H1 (cell line): ENCODE measurements around the gene CTSH. TPM values are rescaled to one million over a fixed set of nuclear protein-coding genes. Genes with fewer than 3 reads are reported as not detected.
A peak's percentile ranks its signal among the peaks of the same experiment; 100 is the strongest.

Experiments used
- CTCF ChIA-PET: fragments of 300-600 bp; sonication (Branson Sonifier 250); formaldehyde crosslinking; loops from one replicate; lab custom pipeline; 2021; ENCODE audit not compliant: partially characterized antibody; lab: Charles Lee
- POLR2A ChIA-PET: fragments of 300-600 bp; sonication (Branson Sonifier 250); formaldehyde crosslinking; loops from one replicate; lab custom pipeline; 2021; ENCODE audit warnings: inconsistent platforms; ENCODE audit not compliant: partially characterized antibody; lab: Charles Lee
- DNase-seq, 2 experiments: peaks; one replicate each; pipeline versions ENCODE4 v3.0.0 to v3.0.0-alpha.2; 2010 to 2022; ENCODE audit warnings: low spot score in 2 of 2, low read depth in 1 of 2, mixed read lengths in 1 of 2
- FAIRE-seq: peaks from 2 replicates; lab custom pipeline; 2011; peaks lifted over from hg19 to GRCh38; lab: Jason Lieb, UNC
- H2AFZ ChIP-seq: 2 replicates; pipeline ENCODE4 v1.8.1; 2012; ENCODE audit warnings: low read length, inconsistent platforms
- H2AK5ac ChIP-seq: 2 replicates; pipeline ENCODE4 v1.6.1; 2013; ENCODE audit warnings: low read depth, low read length
- H2BK120ac ChIP-seq: replicated peaks from 2 replicates; pipeline ENCODE3; 2013; ENCODE audit warnings: low read depth, low read length, inconsistent platforms
- H2BK12ac ChIP-seq: 2 replicates; pipeline ENCODE4 v1.6.1; 2013; ENCODE audit warnings: low read depth, low read length
- H2BK15ac ChIP-seq: 2 replicates; pipeline ENCODE4 v1.6.1; 2013; ENCODE audit warnings: low read length
- H2BK20ac ChIP-seq: 2 replicates; pipeline ENCODE4 v1.6.1; 2013; ENCODE audit warnings: low read length
- H2BK5ac ChIP-seq: 2 replicates; pipeline ENCODE4 v1.6.1; 2013; ENCODE audit warnings: low read depth, low read length
- H3K14ac ChIP-seq: 2 replicates; pipeline ENCODE4 v1.6.1; 2013; ENCODE audit warnings: inconsistent platforms; ENCODE audit not compliant: insufficient read length
- H3K18ac ChIP-seq: 2 replicates; pipeline ENCODE4 v1.6.1; 2013; ENCODE audit warnings: low read length; ENCODE audit errors: extremely low read depth
- H3K23ac ChIP-seq: 2 replicates; pipeline ENCODE4 v1.6.1; 2013; ENCODE audit warnings: inconsistent platforms; ENCODE audit not compliant: insufficient read length
- H3K23me2 ChIP-seq: 2 replicates; pipeline ENCODE4 v1.6.1; 2013; ENCODE audit warnings: low read depth, low read length
- H3K27ac ChIP-seq: 2 replicates; pipeline ENCODE4 v1.6.1; 2011; ENCODE audit warnings: low read depth, low read length, inconsistent platforms
- H3K27me3 ChIP-seq, 4 experiments: replicated peaks in 1 of 4; 1 replicate in 1 of 4; 2 replicates in 3 of 4; pipeline versions ENCODE4 v1.6.1 to v1.8.1; 2011 to 2013; ENCODE audit warnings: low read length in 3 of 4, mild to moderate bottlenecking in 3 of 4, inconsistent platforms in 2 of 4, mixed read lengths in 2 of 4, moderate library complexity in 1 of 4; ENCODE audit not compliant: control insufficient read depth in 3 of 4, insufficient read depth in 3 of 4; ENCODE audit errors: extremely low read depth in 1 of 4
- H3K36me3 ChIP-seq, 4 experiments: 2 replicates each; pipeline versions ENCODE4 v1.6.1 to v1.8.1; 2011 to 2013; ENCODE audit warnings: mild to moderate bottlenecking in 4 of 4, low read length in 3 of 4, moderate library complexity in 2 of 4, control low read depth in 1 of 4, inconsistent platforms in 1 of 4; ENCODE audit not compliant: insufficient read depth in 4 of 4, control insufficient read depth in 2 of 4
- H3K4ac ChIP-seq: replicated peaks from 2 replicates; pipeline ENCODE3; 2013; ENCODE audit warnings: low read length, low read depth, mixed read lengths, inconsistent platforms; ENCODE audit not compliant: insufficient read length
- H3K4me1 ChIP-seq, 4 experiments: replicated peaks in 1 of 4; 1 replicate in 1 of 4; 2 replicates in 3 of 4; pipeline versions ENCODE4 v1.6.1 to v1.8.1; 2011 to 2013; ENCODE audit warnings: low read length in 3 of 4, inconsistent platforms in 2 of 4, mixed read lengths in 1 of 4; ENCODE audit not compliant: insufficient read depth in 4 of 4, control insufficient read depth in 3 of 4
- H3K4me2 ChIP-seq, 2 experiments: 2 replicates each; pipeline versions ENCODE4 v1.6.1 to v1.8.1; 2011 to 2013; ENCODE audit warnings: low read depth in 2 of 2, low read length in 2 of 2, control low read depth in 1 of 2, inconsistent platforms in 1 of 2, mild to moderate bottlenecking in 1 of 2; ENCODE audit not compliant: insufficient read depth in 1 of 2
- H3K4me3 ChIP-seq, 4 experiments: fragments of 200-600, 300-600 bp in 1 of 4; sonication (generic), shearing (Covaris generic), sonication (Bioruptor Twin) in 1 of 4; 2 replicates each; pipeline versions ENCODE4 v1.5.1 to v1.8.1; 2011 to 2016; ENCODE audit warnings: low read length in 4 of 4, low read depth in 3 of 4, control low read depth in 2 of 4, inconsistent platforms in 2 of 4, mild to moderate bottlenecking in 2 of 4, mixed read lengths in 1 of 4, moderate library complexity in 1 of 4; ENCODE audit not compliant: insufficient read depth in 2 of 4; ENCODE audit errors: extremely low read depth in 1 of 4
- H3K56ac ChIP-seq: replicated peaks from 2 replicates; pipeline ENCODE3; 2013; ENCODE audit warnings: low read depth, mild to moderate bottlenecking, mixed read lengths, low read length, inconsistent platforms; ENCODE audit not compliant: insufficient read length
- H3K79me1 ChIP-seq: 2 replicates; pipeline ENCODE4 v1.6.1; 2013; ENCODE audit warnings: low read depth, low read length, control low read depth
- H3K79me2 ChIP-seq, 2 experiments: 2 replicates each; pipeline versions ENCODE4 v1.6.1 to v1.8.1; 2012 to 2013; ENCODE audit warnings: low read length in 2 of 2, mild to moderate bottlenecking in 2 of 2, inconsistent platforms in 1 of 2; ENCODE audit not compliant: insufficient read depth in 2 of 2, control insufficient read depth in 1 of 2
- H3K9ac ChIP-seq, 4 experiments: replicated peaks in 1 of 4; 1 replicate in 1 of 4; 2 replicates in 3 of 4; pipeline versions ENCODE4 v1.6.1 to v1.8.1; 2011 to 2013; ENCODE audit warnings: low read depth in 3 of 4, low read length in 3 of 4, control low read depth in 2 of 4, mild to moderate bottlenecking in 2 of 4, moderate library complexity in 2 of 4, inconsistent platforms in 1 of 4; ENCODE audit errors: extremely low read depth in 1 of 4
- H3K9me3 ChIP-seq, 2 experiments: 2 replicates each; pipeline versions ENCODE4 v1.6.1 to v1.8.1; 2012 to 2013; ENCODE audit warnings: mild to moderate bottlenecking in 2 of 2, moderate library complexity in 2 of 2, control low read depth in 1 of 2, inconsistent platforms in 1 of 2, low read depth in 1 of 2, low read length in 1 of 2, mixed read lengths in 1 of 2; ENCODE audit not compliant: insufficient read depth in 2 of 2
- H4K20me1 ChIP-seq, 2 experiments: replicated peaks in 1 of 2; 2 replicates each; pipeline versions ENCODE3 to v1.8.1; 2011 to 2013; ENCODE audit warnings: inconsistent platforms in 2 of 2, low read length in 2 of 2, mild to moderate bottlenecking in 1 of 2; ENCODE audit not compliant: insufficient read depth in 2 of 2, control insufficient read depth in 1 of 2
- H4K5ac ChIP-seq: 2 replicates; pipeline ENCODE4 v1.6.1; 2013; ENCODE audit warnings: low read length, low read depth, mixed read lengths, inconsistent platforms; ENCODE audit not compliant: insufficient read length
- H4K8ac ChIP-seq: 2 replicates; pipeline ENCODE4 v1.8.0; 2013; ENCODE audit warnings: mild to moderate bottlenecking, moderate library complexity, low read length, inconsistent platforms; ENCODE audit not compliant: insufficient read depth; ENCODE audit errors: extremely low read depth
- H4K91ac ChIP-seq: replicated peaks from 2 replicates; pipeline ENCODE3; 2013; ENCODE audit warnings: low read length, mixed read lengths, inconsistent platforms; ENCODE audit not compliant: insufficient read length
- CHD2 ChIP-seq: IDR thresholded peaks from 2 replicates; pipeline ENCODE4 v1.6.1; 2012; ENCODE audit warnings: low read length, improper control_type of control experiment
- CTBP2 ChIP-seq: IDR thresholded peaks from 2 replicates; pipeline ENCODE4 v1.7.0; 2011; ENCODE audit warnings: borderline replicate concordance, mild to moderate bottlenecking, moderate library complexity, mixed read lengths, low read length; ENCODE audit not compliant: insufficient read depth, insufficient read length
- FOSL1 ChIP-seq: IDR thresholded peaks from 2 replicates; pipeline ENCODE4 v1.6.1; 2011; ENCODE audit warnings: mild to moderate bottlenecking, low read depth, low read length, moderate library complexity; ENCODE audit not compliant: insufficient read depth
- GTF2F1 ChIP-seq: IDR thresholded peaks from 2 replicates; pipeline ENCODE4 v1.6.1; 2012; ENCODE audit warnings: low read depth, low read length, improper control_type of control experiment, borderline replicate concordance
- NRF1 ChIP-seq: IDR thresholded peaks from 2 replicates; pipeline ENCODE4 v1.6.1; 2011; ENCODE audit warnings: mild to moderate bottlenecking, low read depth, low read length, improper control_type of control experiment
- SP1 ChIP-seq: IDR thresholded peaks from 2 replicates; pipeline ENCODE4 v1.6.1; 2011; ENCODE audit warnings: low read depth, low read length
- SP4 ChIP-seq: IDR thresholded peaks from 2 replicates; pipeline ENCODE4 v1.6.1; 2012; ENCODE audit warnings: low read length, inconsistent platforms
- TBP ChIP-seq: IDR thresholded peaks from 2 replicates; pipeline ENCODE4 v1.6.1; 2011; ENCODE audit warnings: low read depth, low read length, improper control_type of control experiment
- WGBS, 2 experiments: shearing (Covaris generic) in 1 of 2; methylation state at CpG; one replicate each; pipeline versions ENCODE4 v1.1.6 to v1.1.7; 2013 to 2015; ENCODE audit warnings: low lambda C conversion rate in 2 of 2, mixed read lengths in 2 of 2, inconsistent platforms in 1 of 2, low coverage in 1 of 2, missing lambda C conversion rate in 1 of 2; ENCODE audit not compliant: insufficient replicate concordance in 2 of 2, insufficient coverage in 1 of 2, insufficient read length in 1 of 2; ENCODE audit errors: extremely low coverage in 1 of 2, missing lambda C conversion rate in 1 of 2; 5-methylcytosine and 5-hydroxymethylcytosine counted together
- polyA plus RNA-seq, 7 experiments: library from polyadenylated mRNA; depleted of rRNA in 3 of 7; stranded (reverse) in 5 of 7; unstranded in 2 of 7; fragments of >200 nt in 5 of 7; fragments of 200-250 nt in 2 of 7; gene quantifications; 1 replicate in 5 of 7; 2 replicates in 1 of 7; 4 replicates in 1 of 7; pipeline versions ENCODE4 v1.2.1 to v1.2.3, GENCODE V29; 2011 to 2013; ENCODE audit warnings: missing spikeins in 2 of 7, mixed read lengths in 2 of 7
- total RNA-seq: library from RNA; stranded (reverse); fragmentation: NEBNext Ultra II Directional; extraction: Animal tissue kit (Norgen Biotek cat#: 25700); gene quantifications from 2 replicates; pipeline ENCODE4 v1.2.1, GENCODE V29; 2021
- TF ChIP-seq, protein P1 (sequence below): IDR thresholded peaks from 2 replicates; pipeline ENCODE4 v1.6.1; 2012; ENCODE audit warnings: inconsistent platforms
- TF ChIP-seq, protein P2 (sequence below): IDR thresholded peaks from 2 replicates; pipeline ENCODE4 v1.6.1; 2011; ENCODE audit warnings: low read depth, mild to moderate bottlenecking, low read length; ENCODE audit not compliant: insufficient read depth

The CTSH gene
- total and polyA plus RNA-seq, 2 of the 8 experiments (the other 6 are each of a cell fraction or from before 2014, with no cell fraction given), result 34.0 to 36.8 TPM

DNA sequence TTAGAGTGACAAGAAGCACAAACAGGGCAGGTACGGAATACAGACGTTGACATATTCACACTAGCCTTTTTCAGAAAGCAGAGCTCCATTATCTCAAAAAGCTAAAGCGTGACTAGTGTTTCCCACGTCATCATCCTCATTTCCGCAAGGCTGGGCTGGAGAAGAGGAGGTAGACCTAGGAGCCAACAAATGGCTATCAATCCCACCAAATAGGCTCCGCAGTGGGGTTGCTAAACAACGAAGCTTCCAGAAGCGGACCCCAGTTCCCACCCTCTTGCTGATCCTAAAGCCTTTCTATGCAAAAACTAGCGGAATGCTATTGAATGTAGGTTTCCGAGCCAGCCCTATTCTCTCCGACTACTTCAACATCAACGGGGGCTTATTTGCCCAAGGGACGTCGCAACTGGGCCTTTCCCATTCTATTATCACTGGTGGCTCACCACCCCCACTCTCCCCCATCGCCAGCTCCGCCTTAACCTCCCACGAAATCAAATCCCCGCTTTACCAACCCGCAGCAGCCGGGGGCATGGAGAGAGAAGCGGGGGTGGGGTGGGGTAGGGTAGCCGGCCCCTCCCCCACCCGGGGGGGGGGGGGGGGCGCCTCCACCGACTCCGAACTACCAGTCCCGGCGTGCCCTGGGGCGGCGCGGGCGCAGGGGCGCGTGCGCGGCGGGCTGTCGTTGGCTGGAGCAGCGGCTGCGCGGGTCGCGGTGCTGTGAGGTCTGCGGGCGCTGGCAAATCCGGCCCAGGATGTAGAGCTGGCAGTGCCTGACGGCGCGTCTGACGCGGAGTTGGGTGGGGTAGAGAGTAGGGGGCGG, 72.5 kb downstream of the CTSH start, which contains the start of gene MORF4L1:
Gene MORF4L1, plus strand, starts transcription at position 736 of the 817 bp plus-strand sequence. CDS start 128 bp downstream, outside the sequence.
- Histone ChIP-seq H4K91ac (peak within 1 kb of the TSS; percentile 100), H3K18ac (peak within 1 kb of the TSS; percentile 98), H2BK5ac (peak within 1 kb of the TSS; percentile 100), H3K23ac (no peak within 1 kb of the TSS), H2BK15ac (peak within 1 kb of the TSS; percentile 97; the same call in 1 of the 2 replicates), H3K4me3 (peak within 1 kb of the TSS; percentile 97 to 100 (median 99)), H3K36me3 (no peaks in the 10 kb centered on the region), H4K5ac (peak within 1 kb of the TSS; percentile 98), H3K4ac (peak within 1 kb of the TSS; percentile 96), H2BK20ac (peak within 1 kb of the TSS; percentile 80; the same call in 1 of the 2 replicates), H4K20me1 (peaks cover 15 to 24% of the 10 kb centered on the region in 2 experiments), H3K4me2 (peak within 1 kb of the TSS; percentile 78 to 87), H2AFZ (peak within 1 kb of the TSS; percentile 61; the same call in 1 of the 2 replicates), H3K27ac (peak within 1 kb of the TSS; percentile 100), H2BK12ac (peak within 1 kb of the TSS; percentile 99; the same call in 1 of the 2 replicates), H3K4me1 (peaks cover 1 to 7% (median 4%) of the 10 kb centered on the region in 4 experiments; a peak in 3 of 7 replicates), H3K79me2 (peaks cover 37 to 43% of the 10 kb centered on the region in 2 experiments), H2AK5ac (peak within 1 kb of the TSS; percentile 99), H4K8ac (peak within 1 kb of the TSS; percentile 100; the same call in 1 of the 2 replicates), H3K79me1 (no peaks in the 10 kb centered on the region), H3K27me3 (no peaks in the 10 kb centered on the region), H3K14ac (no peak within 1 kb of the TSS), H3K9me3 (no peaks in the 10 kb centered on the region), H3K56ac (peak within 1 kb of the TSS; percentile 96), H3K9ac (peak within 1 kb of the TSS; percentile 94 to 100 (median 100)), H2BK120ac (peak within 1 kb of the TSS; percentile 88), H3K23me2 (peaks cover 4% of the 10 kb centered on the region; the same call in 1 of the 2 replicates)
- DNase-seq (peak; percentile 97), FAIRE-seq (no peak)
- ChIA-PET CTCF (interaction anchor here (0.7 to 4.2 kb wide), 7 partner anchors 12 to 160 kb away, joined by 3 to 21 read pairs (median 4); partner anchors contain the start of gene ADAMTS7), POLR2A (interaction anchor here (0.6 to 5.4 kb wide), 19 partner anchors 9 to 604 kb away, joined by 3 to 59 read pairs (median 6); partner anchors contain the start of genes ADAMTS7 and CTSH)
- 8% methylated on average over 17 of the region's 52 CpGs; no CpG with 5 or more reads in 1 of the 2 experiments for WGBS, 2 experiments
- TF ChIP-seq NRF1, result peak; percentile 55
- TF ChIP-seq FOSL1, result no peak
- TF ChIP-seq, protein P1, sequence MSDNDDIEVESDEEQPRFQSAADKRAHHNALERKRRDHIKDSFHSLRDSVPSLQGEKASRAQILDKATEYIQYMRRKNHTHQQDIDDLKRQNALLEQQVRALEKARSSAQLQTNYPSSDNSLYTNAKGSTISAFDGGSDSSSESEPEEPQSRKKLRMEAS, result peak; percentile 20; the same call in 1 of the 2 replicates
- no peak for TF ChIP-seq CTBP2
- TF ChIP-seq TBP, result peak; percentile 54; the same call in 1 of the 2 replicates
- TF ChIP-seq SP1, result peak; percentile 72; the same call in 1 of the 2 replicates
- peak; percentile 76 for TF ChIP-seq CHD2
- TF ChIP-seq, protein P2, sequence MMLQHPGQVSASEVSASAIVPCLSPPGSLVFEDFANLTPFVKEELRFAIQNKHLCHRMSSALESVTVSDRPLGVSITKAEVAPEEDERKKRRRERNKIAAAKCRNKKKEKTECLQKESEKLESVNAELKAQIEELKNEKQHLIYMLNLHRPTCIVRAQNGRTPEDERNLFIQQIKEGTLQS, result peak; percentile 91; the same call in 1 of the 2 replicates
- TF ChIP-seq SP4, result no peak
- no peak for TF ChIP-seq GTF2F1
